Stimulated activated memory B cell treated with anti-CD40 and anti-IgM and Interleukin-4, amounts not matched to agents 10 μg/mL and 1 μg/mL and 100 μg/mL, for 72 hours (primary cell): ENCODE results near the gene SLC25A11.
A peak's percentile ranks its signal among the peaks of the same experiment; 100 is the strongest.

Experiments used
- ATAC-seq: fragments of 150-1000 bp; cut with Tn5 transposase; 2 replicates; pipeline ENCODE4 v1.10.0; 2021
- H3K27ac Mint-ChIP-seq: one replicate; pipeline ENCODE4 v1.8.0; 2022; ENCODE audit warnings: mild to moderate bottlenecking, mixed read lengths
- H3K27me3 Mint-ChIP-seq: one replicate; pipeline ENCODE4 v1.8.0; 2022; ENCODE audit warnings: mixed read lengths
- H3K36me3 Mint-ChIP-seq: one replicate; pipeline ENCODE4 v1.8.0; 2022; ENCODE audit warnings: mixed read lengths
- H3K4me1 Mint-ChIP-seq: one replicate; pipeline ENCODE4 v1.8.0; 2022; ENCODE audit warnings: mixed read lengths
- H3K4me3 Mint-ChIP-seq: one replicate; pipeline ENCODE4 v1.8.0; 2022; ENCODE audit warnings: mild to moderate bottlenecking, moderate library complexity, mixed read lengths
- H3K9me3 Mint-ChIP-seq: one replicate; pipeline ENCODE4 v1.8.0; 2022; ENCODE audit warnings: mixed read lengths

The SLC25A11 gene

GRCh38 chr17:4939796-4940554 lies at the start of gene SLC25A11, which contains the start of gene RNF167:
SLC25A11 (minus strand) TSS chr17:4940046; CDS start chr17:4939910, 136 bp downstream.
RNF167 (plus strand) TSS chr17:4940268; CDS start chr17:4940910, 642 bp downstream.
- peak; percentile 93 for ATAC-seq
- Mint-ChIP-seq H3K27me3 (no peaks in the 10 kb centered on the region), H3K36me3 (peaks cover 59% of the 10 kb centered on the region), H3K27ac (peak within 1 kb of the TSS; percentile 92), H3K4me3 (peak within 1 kb of the TSS; percentile 91), H3K9me3 (no peaks in the 10 kb centered on the region), H3K4me1 (peaks cover 55% of the 10 kb centered on the region)

GRCh38 chr17:4987767-4988567 lies 48.1 kb upstream of the SLC25A11 start:
- H3K27me3 Mint-ChIP-seq, result no peaks in the 10 kb centered on the region
- no peaks in the 10 kb centered on the region for H3K9me3 Mint-ChIP-seq
- peak overlapping the region; percentile 94 for H3K4me3 Mint-ChIP-seq
- peaks cover 39% of the 10 kb centered on the region for H3K4me1 Mint-ChIP-seq
- peak; percentile 58 for ATAC-seq
- H3K36me3 Mint-ChIP-seq, result peaks cover 13% of the 10 kb centered on the region
- H3K27ac Mint-ChIP-seq, result peak overlapping the region; percentile 94

GRCh38 chr17:4986951-4987766 lies 47.3 kb upstream of the SLC25A11 start, which contains the start of gene CAMTA2:
CAMTA2 (minus strand) TSS chr17:4987675; CDS start chr17:4986222, 1,453 bp downstream.
- ATAC-seq, result peak; percentile 94
- Mint-ChIP-seq H3K4me3 (peak within 1 kb of the TSS; percentile 94), H3K9me3 (no peaks in the 10 kb centered on the region), H3K4me1 (peaks cover 44% of the 10 kb centered on the region), H3K36me3 (peaks cover 21% of the 10 kb centered on the region), H3K27me3 (no peaks in the 10 kb centered on the region), H3K27ac (peak within 1 kb of the TSS; percentile 94)

- peak overlapping the region; percentile 94 for H3K4me3 Mint-ChIP-seq
- H3K9me3 Mint-ChIP-seq, result no peaks in the 10 kb centered on the region
- ATAC-seq, result peak; percentile 2
- H3K27me3 Mint-ChIP-seq, result no peaks in the 10 kb centered on the region
- H3K27ac Mint-ChIP-seq, result peak overlapping the region; percentile 94
- peaks cover 52% of the 10 kb centered on the region for H3K4me1 Mint-ChIP-seq
- peaks cover 24% of the 10 kb centered on the region for H3K36me3 Mint-ChIP-seq
Measured at GRCh38 chr17:4986403-4986802, 46.6 kb upstream of the SLC25A11 start.

- H3K27ac Mint-ChIP-seq, result peak overlapping the region; percentile 23
- ATAC-seq, result no peak
- H3K4me1 Mint-ChIP-seq, result peaks cover 58% of the 10 kb centered on the region
- no peaks in the 10 kb centered on the region for H3K27me3 Mint-ChIP-seq
- H3K36me3 Mint-ChIP-seq, result peaks cover 49% of the 10 kb centered on the region
- H3K4me3 Mint-ChIP-seq, result no peak overlapping the region
- H3K9me3 Mint-ChIP-seq, result no peaks in the 10 kb centered on the region
Measured at GRCh38 chr17:4982305-4982704, 42.5 kb upstream of the SLC25A11 start.

- H3K4me3 Mint-ChIP-seq, result no peak overlapping the region
- peaks cover 51% of the 10 kb centered on the region for H3K36me3 Mint-ChIP-seq
Measured at GRCh38 chr17:4980644-4981216, 40.9 kb upstream of the SLC25A11 start.

GRCh38 chr17:4978726-4979125 lies 38.9 kb upstream of the SLC25A11 start:
- H3K4me1 Mint-ChIP-seq, result peaks cover 43% of the 10 kb centered on the region
- ATAC-seq, result no peak
- no peaks in the 10 kb centered on the region for H3K27me3 Mint-ChIP-seq
- H3K36me3 Mint-ChIP-seq, result peaks cover 65% of the 10 kb centered on the region
- H3K27ac Mint-ChIP-seq, result peak overlapping the region; percentile 77
- H3K9me3 Mint-ChIP-seq, result no peaks in the 10 kb centered on the region
- no peak overlapping the region for H3K4me3 Mint-ChIP-seq

More at GRCh38 chr17:4980644-4981216, 40.9 kb upstream of the SLC25A11 start:
- Mint-ChIP-seq H3K4me1 (peaks cover 46% of the 10 kb centered on the region), H3K27ac (peak overlapping the region; percentile 77), H3K9me3 (no peaks in the 10 kb centered on the region), H3K27me3 (no peaks in the 10 kb centered on the region)
- peak; percentile 41 for ATAC-seq

- H3K4me1 Mint-ChIP-seq, result peaks cover 10% of the 10 kb centered on the region
Measured at GRCh38 chr17:4974115-4974670, 34.3 kb upstream of the SLC25A11 start.

GRCh38 chr17:4973256-4974114 lies 33.6 kb upstream of the SLC25A11 start:
- Mint-ChIP-seq H3K9me3 (no peaks in the 10 kb centered on the region), H3K27ac (no peak overlapping the region), H3K4me3 (no peak overlapping the region), H3K36me3 (peaks cover 49% of the 10 kb centered on the region), H3K4me1 (peaks cover 3% of the 10 kb centered on the region), H3K27me3 (no peaks in the 10 kb centered on the region)
- no peak for ATAC-seq

More at GRCh38 chr17:4974115-4974670, 34.3 kb upstream of the SLC25A11 start:
- H3K27ac Mint-ChIP-seq, result peak overlapping the region; percentile 1
- H3K36me3 Mint-ChIP-seq, result peaks cover 55% of the 10 kb centered on the region
- no peaks in the 10 kb centered on the region for H3K27me3 Mint-ChIP-seq
- H3K4me3 Mint-ChIP-seq, result no peak overlapping the region
- no peaks in the 10 kb centered on the region for H3K9me3 Mint-ChIP-seq
- no peak for ATAC-seq

GRCh38 chr17:4972752-4973151 lies 32.9 kb upstream of the SLC25A11 start:
- no peak overlapping the region for H3K27ac Mint-ChIP-seq
- H3K27me3 Mint-ChIP-seq, result no peaks in the 10 kb centered on the region
- H3K9me3 Mint-ChIP-seq, result no peaks in the 10 kb centered on the region
- no peak overlapping the region for H3K4me3 Mint-ChIP-seq
- no peaks in the 10 kb centered on the region for H3K4me1 Mint-ChIP-seq
- ATAC-seq, result no peak
- H3K36me3 Mint-ChIP-seq, result peaks cover 49% of the 10 kb centered on the region

- Mint-ChIP-seq H3K9me3 (no peaks in the 10 kb centered on the region), H3K36me3 (peaks cover 49% of the 10 kb centered on the region), H3K27me3 (no peaks in the 10 kb centered on the region), H3K4me1 (no peaks in the 10 kb centered on the region), H3K4me3 (no peak overlapping the region), H3K27ac (no peak overlapping the region)
- no peak for ATAC-seq
Measured at GRCh38 chr17:4972322-4972721, 32.5 kb upstream of the SLC25A11 start.

- H3K27me3 Mint-ChIP-seq, result no peaks in the 10 kb centered on the region
- no peak overlapping the region for H3K27ac Mint-ChIP-seq
- H3K4me3 Mint-ChIP-seq, result no peak overlapping the region
- ATAC-seq, result no peak
- peaks cover 49% of the 10 kb centered on the region for H3K36me3 Mint-ChIP-seq
- no peaks in the 10 kb centered on the region for H3K4me1 Mint-ChIP-seq
- no peaks in the 10 kb centered on the region for H3K9me3 Mint-ChIP-seq
Measured at GRCh38 chr17:4971826-4972225, 32.0 kb upstream of the SLC25A11 start.

- Mint-ChIP-seq H3K36me3 (peaks cover 52% of the 10 kb centered on the region), H3K4me3 (no peak overlapping the region), H3K27ac (no peak overlapping the region), H3K27me3 (no peaks in the 10 kb centered on the region), H3K9me3 (no peaks in the 10 kb centered on the region), H3K4me1 (peaks cover 12% of the 10 kb centered on the region)
- ATAC-seq, result no peak
Measured at GRCh38 chr17:4970273-4970672, 30.4 kb upstream of the SLC25A11 start.
